ENCODE results near the gene NEDD4L.

Gene NEDD4L

DNA sequence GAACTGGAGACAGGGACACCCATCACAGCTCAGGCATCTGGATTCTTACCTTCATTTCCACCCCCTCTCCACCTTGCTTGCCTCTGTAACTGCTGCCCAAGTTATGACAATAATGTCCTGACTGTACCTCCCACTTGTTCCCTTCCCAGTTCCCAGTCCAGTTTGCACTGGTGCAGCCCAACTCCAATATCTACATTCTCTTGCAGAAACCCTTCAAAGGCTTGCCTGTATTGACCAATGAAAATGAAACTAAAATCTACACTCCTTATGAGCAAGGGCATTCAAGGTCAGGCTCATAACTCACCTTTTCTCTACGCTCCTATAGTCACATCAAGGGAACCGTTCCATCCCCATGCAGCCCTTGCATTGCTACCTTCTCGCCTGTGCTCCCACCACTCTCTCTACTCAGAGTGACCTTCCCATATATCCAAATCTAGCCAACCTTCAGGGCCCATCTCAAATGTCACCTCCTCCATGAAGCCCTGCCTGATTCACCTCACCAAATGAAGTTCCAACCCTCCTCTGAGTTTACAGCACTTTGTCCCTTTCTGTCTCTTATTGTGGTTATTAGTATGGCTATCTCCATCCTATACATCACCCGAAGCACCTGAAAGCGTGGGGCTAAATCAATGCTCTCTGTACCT is 365.9 kb downstream of the NEDD4L start:
- in situ Hi-C loops (cut with HindIII; ENCODE audit: low pct_ligation_motif_present, low sequenced_read_pairs) = no loop called here
- DNase-seq = no peak
- Histone ChIP-seq H3K27me3 (replicated peaks) (no peaks in the 10 kb centered on the region), H3K27ac (no peak overlapping the region), H3K36me3 (replicated peaks) (no peaks in the 10 kb centered on the region), H3K4me3 (ENCODE audit: low read depth, low read length) (no peak overlapping the region)
- no peak for TF ChIP-seq CTCF (IDR thresholded peaks at IDR 0.05; ENCODE audit: low read depth, low read length, missing control alignments)

GRCh38 chr18:58411323-58411722 is 367.3 kb downstream of the NEDD4L start:
- Histone ChIP-seq H3K36me3 (replicated peaks) (no peaks in the 10 kb centered on the region), H3K4me3 (ENCODE audit: low read depth, low read length) (no peak overlapping the region), H3K27ac (no peak overlapping the region), H3K27me3 (replicated peaks) (no peaks in the 10 kb centered on the region)
- in situ Hi-C loops (cut with HindIII; ENCODE audit: low pct_ligation_motif_present, low sequenced_read_pairs) = no loop called here
- TF ChIP-seq CTCF (IDR thresholded peaks at IDR 0.05; ENCODE audit: low read depth, low read length, missing control alignments) = no peak
- no peak for DNase-seq

GRCh38 chr18:58412844-58413666 is 369.0 kb downstream of the NEDD4L start:
- H3K4me3 ChIP-seq (ENCODE audit: low read depth, low read length) = no peak overlapping the region
- H3K36me3 ChIP-seq (replicated peaks) = no peaks in the 10 kb centered on the region
- in situ Hi-C loops (cut with HindIII; ENCODE audit: low pct_ligation_motif_present, low sequenced_read_pairs) = no loop called here
- H3K27me3 ChIP-seq (replicated peaks) = no peaks in the 10 kb centered on the region
- DNase-seq = no peak
- TF ChIP-seq CTCF (IDR thresholded peaks at IDR 0.05; ENCODE audit: low read depth, low read length, missing control alignments) = no peak
- H3K27ac ChIP-seq = no peak overlapping the region

DNA sequence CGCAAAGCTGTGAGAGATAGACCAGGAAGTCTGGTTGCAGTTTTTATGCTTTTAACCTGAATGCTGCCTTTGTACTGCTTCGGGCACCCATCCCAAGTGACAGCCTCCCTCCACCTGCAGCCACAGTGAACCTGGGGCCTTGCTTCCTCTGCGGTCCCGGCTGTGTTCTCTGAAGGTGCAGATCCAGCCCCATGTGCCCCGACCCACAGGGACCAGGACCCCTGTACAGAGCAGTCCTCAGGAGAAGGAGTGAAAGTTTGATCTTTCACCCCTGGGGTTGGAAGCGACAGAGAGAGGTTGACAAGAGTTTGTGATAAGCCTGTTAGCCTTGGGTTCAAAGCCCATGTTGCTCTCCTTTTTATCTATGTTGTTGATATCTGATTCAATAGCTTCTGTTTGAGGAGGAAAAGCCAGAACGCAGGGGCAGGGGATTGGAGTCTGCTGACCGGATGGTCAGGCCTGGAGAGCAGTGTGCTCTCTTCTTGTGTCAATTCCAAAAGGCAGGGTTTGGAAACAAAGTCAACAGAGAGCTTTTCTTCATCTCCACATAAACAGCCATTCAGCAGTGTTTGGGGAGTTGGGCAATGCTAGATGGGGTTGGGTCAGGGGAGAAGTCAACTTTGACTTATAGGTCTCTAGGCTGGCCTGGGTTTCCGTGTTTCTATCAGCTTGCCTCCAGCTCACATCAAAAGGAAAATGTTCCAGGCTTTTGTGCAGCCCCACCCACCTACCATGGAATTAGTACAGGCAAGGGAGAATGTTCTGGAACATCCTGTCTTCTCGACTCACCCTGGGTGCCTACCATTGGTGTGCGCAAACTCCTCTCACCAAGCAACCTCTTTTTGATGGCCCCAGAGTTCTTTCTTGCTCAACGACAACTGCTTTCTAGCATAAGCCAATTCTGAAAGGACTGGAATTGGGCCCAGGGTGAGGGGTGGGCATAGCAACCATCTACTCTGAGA is 369.9 kb downstream of the NEDD4L start:
- H3K36me3 ChIP-seq (replicated peaks) = no peaks in the 10 kb centered on the region
- no peak for TF ChIP-seq CTCF (IDR thresholded peaks at IDR 0.05; ENCODE audit: low read depth, low read length, missing control alignments)
- no peak for DNase-seq
- no peaks in the 10 kb centered on the region for H3K27me3 ChIP-seq (replicated peaks)
- no peak overlapping the region for H3K4me3 ChIP-seq (ENCODE audit: low read depth, low read length)
- in situ Hi-C loops (cut with HindIII; ENCODE audit: low pct_ligation_motif_present, low sequenced_read_pairs) = no loop called here
- H3K27ac ChIP-seq = no peak overlapping the region

- no peaks in the 10 kb centered on the region for H3K36me3 ChIP-seq (replicated peaks)
- no peaks in the 10 kb centered on the region for H3K27me3 ChIP-seq (replicated peaks)
- no peak overlapping the region for H3K27ac ChIP-seq
- no peak overlapping the region for H3K4me3 ChIP-seq (ENCODE audit: low read depth, low read length)
- in situ Hi-C loops (cut with HindIII; ENCODE audit: low pct_ligation_motif_present, low sequenced_read_pairs) = no loop called here
- no peak for TF ChIP-seq CTCF (IDR thresholded peaks at IDR 0.05; ENCODE audit: low read depth, low read length, missing control alignments)
- no peak for DNase-seq
Observed at GRCh38 chr18:58416014-58416703, 372.1 kb downstream of the NEDD4L start.

Measured in brain microvascular endothelial cell (primary cell).